Raji (cell line): ENCODE data around the gene CSTPP1.

Source experiments
- POLR2A ChIP-seq: IDR thresholded peaks from 2 replicates; pipeline ENCODE4 v1.6.1; 2011; ENCODE audit warnings: low read depth, low read length, control low read depth; ENCODE audit not compliant: insufficient read depth

Gene CSTPP1

GRCh38 chr11:47033439-47033838 is 96.9 kb downstream of the CSTPP1 start:
- TF ChIP-seq POLR2A: no peak

DNA sequence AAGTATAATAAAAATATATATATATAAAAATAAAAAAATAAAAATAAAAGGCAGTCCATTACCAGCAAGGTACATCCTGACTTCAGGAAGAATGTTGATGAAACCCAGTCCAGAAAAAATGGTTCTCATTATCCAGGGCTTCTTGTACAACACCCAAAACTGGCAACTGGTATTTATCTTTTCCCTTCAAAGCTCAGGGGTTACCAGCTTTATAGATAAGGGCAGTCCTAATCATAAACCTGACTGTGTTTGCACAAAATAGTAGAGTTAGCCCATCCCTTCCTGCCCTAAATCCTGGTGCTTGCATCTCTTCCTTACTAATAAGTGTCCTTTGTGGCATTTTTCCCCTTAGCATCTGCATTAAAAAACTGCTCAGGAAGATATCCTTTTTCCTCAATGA is 97.5 kb downstream of the CSTPP1 start:
- TF ChIP-seq POLR2A: no peak

GRCh38 chr11:47035108-47035507 is 98.5 kb downstream of the CSTPP1 start:
- TF ChIP-seq POLR2A: no peak

DNA sequence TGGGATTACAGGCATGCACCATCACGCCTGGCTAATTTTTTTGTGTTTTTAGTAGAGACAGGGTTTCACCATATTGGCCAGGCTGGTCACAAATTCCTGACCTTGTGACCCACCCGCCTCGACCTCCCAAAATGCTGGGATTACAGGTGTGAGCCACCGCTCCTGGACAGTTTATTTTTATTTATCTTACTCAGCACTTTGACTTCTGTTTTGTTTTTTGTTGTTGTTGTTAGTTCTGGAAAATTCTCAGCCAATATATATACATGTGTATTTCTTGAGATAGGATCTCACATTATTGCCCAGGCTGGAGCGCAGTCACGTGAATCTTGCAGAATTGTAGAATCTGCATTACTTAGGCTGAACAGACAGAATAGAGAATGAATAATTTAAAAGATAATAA is 107.6 kb downstream of the CSTPP1 start:
- no peak for TF ChIP-seq POLR2A

DNA sequence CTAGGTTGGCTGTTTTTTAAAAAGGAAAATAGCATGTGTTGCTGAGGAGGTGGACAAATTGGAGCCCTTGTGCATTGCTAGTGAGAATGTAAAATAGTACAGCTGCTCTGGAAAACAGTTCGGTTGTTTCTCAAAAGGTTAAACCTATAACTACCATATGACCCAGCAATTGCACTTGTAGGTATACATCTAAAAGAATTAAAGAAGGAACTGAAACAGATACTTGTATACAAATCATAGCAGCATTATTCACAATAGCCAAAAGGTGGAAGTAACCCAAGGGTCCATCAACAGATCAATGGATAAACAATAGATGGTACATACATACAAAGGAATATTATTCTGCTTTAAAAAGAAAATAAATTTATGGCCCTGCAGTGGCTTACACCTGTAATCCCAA is 111.4 kb downstream of the CSTPP1 start:
- no peak for TF ChIP-seq POLR2A

DNA sequence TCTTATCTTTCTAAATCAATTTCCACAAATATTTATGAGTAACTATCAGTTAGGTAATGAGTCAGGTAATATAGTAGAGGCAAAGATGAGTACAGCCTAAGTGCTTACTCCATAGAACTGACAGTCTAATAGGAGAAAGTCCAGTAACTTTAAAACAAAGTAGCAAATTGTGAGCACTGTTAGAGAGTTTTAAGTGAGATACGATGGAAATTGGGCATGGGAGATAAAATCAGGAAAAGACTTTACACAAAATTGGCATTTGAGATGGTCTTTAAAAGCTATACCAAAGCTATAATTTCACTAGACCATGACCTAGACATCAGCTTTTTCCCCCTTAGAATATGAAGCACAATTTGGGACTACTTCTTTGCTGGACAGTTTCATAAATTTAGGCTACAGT is 113.7 kb downstream of the CSTPP1 start:
- no peak for TF ChIP-seq POLR2A

GRCh38 chr11:47051217-47051616 is 114.7 kb downstream of the CSTPP1 start:
- TF ChIP-seq POLR2A: no peak

DNA sequence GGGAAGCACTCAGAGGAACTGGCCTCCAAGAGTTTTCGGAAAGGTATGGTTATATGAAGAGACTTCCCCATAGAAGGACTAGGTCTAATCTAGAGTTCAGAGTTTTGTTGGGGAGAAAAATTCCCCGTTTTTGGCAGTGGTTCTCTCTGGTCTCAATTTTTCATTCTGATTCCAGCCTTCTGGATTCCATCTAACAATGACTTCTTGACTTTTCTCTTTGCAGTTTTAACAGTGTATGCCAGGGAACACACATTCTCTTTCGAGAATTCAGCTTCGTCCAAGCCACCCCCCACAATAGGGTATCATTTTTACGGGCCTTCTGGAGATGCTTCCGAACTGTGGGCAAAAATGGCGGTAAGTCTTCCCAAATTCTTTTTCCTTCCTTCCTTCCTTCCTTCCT is 115.6 kb downstream of the CSTPP1 start:
- no peak for TF ChIP-seq POLR2A

- no peak for TF ChIP-seq POLR2A
These were observed 116.0 kb downstream of the CSTPP1 start for GRCh38 chr11:47052576-47052975.

- TF ChIP-seq POLR2A: no peak
These were observed 119.0 kb downstream of the CSTPP1 start for GRCh38 chr11:47055534-47055933.

DNA sequence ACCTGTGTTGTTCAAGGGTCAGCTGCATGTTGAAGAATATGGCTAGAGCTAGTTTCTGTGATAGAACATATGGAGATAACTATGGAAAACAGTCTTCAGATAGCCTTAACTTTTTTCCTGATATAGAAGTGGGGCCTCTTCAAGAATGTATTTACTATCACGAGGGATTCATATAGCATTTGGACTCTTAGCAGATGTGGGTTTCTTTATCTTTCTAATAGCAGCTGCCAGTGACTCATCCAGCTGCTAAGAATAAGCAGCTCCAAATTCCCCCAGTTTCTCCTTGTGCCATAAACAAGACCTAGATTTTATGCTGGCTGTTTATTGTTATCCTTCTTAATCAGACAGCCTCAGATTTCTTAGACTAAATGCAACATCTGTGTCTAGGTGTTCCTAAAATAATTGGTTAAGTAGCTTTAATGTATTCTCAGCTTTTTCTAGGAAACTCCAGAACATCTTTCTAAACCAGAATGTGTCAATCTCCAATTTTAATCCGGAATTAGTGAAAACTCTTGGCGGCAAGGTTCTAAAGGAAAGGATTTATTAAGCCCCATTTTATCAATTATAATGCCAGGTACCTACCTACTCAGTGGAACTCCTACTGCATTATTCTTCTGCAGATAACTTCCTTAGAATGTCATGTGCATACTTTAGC is 119.8 kb downstream of the CSTPP1 start:
- TF ChIP-seq POLR2A: no peak

DNA sequence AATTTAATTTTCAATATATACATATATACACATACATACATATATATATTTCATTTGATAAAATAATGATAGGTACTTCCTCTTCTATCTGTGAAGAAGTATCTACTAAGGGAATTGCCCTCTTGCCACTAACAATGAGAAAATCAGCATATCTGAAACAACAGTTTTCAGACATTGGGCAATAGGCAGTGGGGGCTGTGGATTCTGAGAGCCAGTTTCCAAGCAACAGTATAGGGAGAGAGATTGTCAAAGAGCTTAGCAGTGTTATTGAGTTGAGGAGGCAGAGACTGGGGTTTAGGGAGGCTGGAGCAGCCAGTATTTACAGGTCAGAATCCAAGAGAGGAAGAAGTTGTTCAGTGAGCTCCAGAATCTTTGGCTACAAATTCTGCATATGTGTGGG is 120.8 kb downstream of the CSTPP1 start:
- no peak for TF ChIP-seq POLR2A

DNA sequence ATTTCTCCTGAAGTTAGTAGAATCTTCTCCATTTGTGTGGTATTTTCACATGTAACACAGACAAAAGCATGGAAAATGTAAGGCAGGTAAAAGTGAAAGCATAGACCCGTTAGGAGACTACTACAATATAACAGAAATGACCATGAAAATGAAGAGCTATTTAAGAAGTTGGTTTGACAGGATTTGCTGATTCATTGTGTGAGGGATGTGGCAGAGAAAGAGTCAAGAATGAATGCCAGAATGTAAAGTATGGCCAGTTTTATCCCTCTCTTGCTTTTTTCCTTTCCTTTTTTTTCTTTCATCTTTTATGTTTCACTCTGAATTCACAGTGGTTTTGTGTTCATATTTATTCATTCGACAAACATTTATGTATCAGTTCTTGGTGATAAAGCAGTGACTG is 124.2 kb downstream of the CSTPP1 start:
- TF ChIP-seq POLR2A: no peak

- no peak for TF ChIP-seq POLR2A
These were observed 125.0 kb downstream of the CSTPP1 start for GRCh38 chr11:47061429-47062178.

DNA sequence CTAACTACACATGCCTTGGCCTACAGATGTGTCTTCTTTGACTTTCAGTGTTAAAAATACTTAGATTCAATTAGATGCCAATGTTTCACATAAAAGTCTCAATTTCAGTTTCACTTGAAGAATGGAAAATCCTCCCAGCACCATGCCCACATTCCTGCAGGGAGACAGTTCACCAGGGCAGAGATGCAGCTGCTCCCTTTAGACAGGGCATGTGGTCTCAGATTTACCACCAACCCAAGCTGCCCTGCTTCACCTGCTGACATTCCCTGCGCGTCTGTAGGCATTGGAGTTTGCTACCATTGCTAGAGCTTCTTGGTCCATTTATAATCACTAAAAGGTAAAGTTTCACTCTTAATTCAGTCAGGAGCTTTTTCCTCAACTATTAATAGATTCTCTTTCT is 126.2 kb downstream of the CSTPP1 start:
- TF ChIP-seq POLR2A: no peak

DNA sequence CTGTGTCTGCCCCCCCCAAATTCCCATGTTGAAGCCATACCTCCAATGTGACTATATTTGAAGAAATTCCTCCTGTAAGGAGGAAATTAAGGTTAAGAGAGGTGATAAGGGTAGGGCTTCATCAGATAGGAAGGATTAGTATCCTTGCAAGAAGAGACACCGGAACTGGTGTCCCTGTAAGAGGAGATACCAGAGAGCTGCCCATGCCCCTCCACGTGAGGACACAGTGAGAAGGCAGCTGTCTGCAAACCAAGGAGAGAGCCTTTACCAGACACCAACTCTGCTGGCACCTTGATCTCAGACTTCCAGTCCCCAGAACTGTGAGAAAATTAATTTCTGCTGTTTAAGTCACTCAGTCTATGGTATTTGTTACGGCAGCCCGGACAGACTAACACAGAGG is 130.8 kb downstream of the CSTPP1 start:
- TF ChIP-seq POLR2A: no peak

DNA sequence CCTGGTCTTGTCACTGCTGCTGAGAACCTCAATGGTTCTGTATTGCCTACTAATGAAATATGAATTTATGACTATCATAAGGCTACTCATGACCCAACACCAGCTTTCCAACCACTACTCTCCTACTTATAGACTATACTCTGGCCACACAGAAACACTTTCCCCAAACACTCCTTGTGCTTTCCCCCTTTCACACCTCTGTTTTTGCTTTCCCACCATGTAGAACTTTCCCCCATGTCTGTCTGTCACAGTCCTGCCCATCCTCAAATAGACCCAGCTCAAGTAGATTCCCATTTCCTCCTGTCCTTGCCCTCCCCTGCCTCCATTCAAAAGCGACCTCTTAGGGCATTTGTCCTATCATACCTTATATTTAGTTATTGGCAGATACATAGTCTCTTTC is 134.2 kb downstream of the CSTPP1 start:
- no peak for TF ChIP-seq POLR2A
